CD4-positive, alpha-beta T cell treated with Interleukin-2 at 100 ng/mL for 4 hours (primary cell): Measurements from ENCODE around the gene GMNC.
"Not testable (repeated sequence)": the region's sequence is repeated elsewhere in the genome, so short reads cannot be mapped to it uniquely, and the experiment has no call there.

ENCODE experiments used
- DNase-seq: peaks from one replicate; pipeline ENCODE4 v3.0.0-alpha.2; 2020; ENCODE audit warnings: low spot score

The GMNC gene, protein sequence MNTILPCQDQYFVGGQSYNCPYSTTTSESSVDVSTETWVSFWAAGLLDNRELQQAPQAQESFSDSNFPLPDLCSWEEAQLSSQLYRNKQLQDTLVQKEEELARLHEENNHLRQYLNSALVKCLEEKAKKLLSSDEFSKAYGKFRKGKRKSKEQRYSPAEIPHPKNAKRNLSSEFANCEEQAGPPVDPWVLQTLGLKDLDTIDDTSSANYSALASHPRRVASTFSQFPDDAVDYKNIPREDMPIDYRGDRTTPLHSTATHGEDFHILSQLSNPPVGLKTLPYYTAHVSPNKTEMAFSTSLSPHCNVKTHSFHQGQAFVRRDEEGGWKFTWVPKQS

DNA sequence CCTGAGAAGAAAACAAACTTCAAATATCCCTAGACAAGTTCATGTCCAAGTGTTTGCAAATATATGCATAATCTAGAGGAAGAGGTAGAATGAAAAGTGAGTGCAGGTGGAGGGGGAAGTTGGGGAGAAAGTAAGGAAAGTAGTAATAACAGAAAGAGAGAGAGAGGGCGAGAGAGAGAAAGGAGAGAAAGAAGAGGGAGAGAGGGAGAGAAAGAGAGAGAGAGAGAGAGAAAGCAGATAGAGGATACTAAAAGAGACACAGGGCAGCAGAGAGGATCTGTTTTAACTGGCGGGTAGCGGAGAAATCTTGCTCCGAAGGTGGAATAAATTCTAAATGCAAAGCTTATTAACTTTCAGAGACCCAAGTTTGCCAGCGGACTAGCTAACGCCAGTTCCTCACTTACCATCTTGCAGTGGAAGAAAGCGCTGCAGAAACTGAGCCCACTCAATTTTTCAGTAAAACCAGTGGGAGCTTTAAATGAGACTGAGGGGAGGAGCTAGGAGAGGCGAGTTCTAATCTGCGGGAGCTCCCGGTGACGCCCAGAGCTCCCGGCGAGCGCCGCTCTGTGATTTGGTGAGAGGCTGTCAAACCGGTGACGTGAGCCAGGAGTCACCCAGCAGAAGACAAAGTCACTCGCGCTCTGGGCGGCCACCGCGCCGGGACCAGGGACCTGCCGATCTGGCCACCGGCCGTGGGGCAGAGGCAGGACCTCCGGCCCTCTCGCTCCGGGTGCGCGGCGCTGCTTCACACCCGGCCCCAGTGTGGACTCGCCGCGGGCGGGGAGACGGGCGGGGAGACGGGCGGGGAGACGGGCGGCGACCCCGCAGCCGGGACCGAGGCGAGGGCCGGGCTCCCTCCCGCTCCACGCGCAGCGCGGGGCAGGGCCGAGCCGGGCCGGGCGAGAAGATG is at the start of gene GMNC:
Gene GMNC, minus strand, starts transcription at position 486 of the 910 bp plus-strand sequence. Its CDS starts 79 bp downstream, at position 407.
- peak; percentile 2 for DNase-seq

DNA sequence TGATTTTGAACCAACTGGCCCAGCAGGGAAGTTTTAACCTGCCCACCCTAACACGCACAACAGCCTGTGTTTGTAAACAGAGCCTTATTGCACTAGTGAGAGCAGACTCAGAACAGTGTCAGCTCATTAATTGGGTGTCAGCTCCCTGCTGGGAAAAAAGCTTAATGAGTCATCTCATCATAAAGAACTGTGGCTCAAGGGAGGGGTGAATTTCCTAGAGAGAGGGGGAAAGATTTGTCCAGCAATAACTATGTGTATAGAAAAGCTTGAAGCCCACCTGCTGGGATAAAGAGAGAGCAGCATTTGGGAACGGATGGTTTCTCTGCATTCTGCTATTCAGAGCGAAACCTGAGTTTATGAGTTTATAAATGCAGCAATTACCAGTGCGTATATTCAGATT is 48.9 kb upstream of the GMNC start:
- DNase-seq, result no peak

DNA sequence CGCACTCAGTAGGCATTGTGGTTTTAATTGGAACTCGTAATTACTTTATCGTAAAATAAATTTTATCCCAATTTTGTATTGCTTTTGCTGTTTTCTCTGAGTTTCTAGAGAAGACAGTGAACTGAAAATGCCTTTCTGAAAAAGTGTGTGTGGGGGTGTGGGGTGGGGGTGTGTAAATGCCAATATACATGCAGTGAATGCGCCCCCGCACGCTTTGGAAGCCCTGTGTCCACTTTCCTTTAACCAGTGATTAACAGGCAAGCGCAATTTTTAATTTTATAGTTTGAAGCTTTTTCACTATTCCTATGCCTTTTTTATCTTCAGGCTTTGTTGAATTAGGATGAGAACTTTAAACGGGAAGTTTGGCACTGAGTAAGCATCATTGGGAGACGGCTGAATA is 47.4 kb upstream of the GMNC start:
- no peak for DNase-seq

DNA sequence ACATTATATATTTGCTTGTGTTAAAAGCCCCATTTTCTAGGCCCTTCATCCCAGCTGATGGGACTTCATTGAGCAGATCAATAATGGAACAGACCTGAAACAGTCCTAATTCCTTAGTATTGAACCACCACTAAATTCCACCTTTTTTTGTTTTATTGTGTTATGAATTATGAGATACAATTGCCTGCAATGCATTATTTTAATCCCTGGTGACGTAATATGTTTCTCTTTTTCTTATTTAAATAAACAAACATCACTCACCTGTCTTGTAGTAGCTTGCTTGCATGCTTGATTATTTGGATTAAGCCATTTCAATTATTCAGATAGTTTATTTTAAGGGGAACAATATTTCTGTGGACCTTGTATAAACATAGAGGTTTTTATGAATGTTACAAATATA is 40.7 kb upstream of the GMNC start:
- DNase-seq, result no peak

DNA sequence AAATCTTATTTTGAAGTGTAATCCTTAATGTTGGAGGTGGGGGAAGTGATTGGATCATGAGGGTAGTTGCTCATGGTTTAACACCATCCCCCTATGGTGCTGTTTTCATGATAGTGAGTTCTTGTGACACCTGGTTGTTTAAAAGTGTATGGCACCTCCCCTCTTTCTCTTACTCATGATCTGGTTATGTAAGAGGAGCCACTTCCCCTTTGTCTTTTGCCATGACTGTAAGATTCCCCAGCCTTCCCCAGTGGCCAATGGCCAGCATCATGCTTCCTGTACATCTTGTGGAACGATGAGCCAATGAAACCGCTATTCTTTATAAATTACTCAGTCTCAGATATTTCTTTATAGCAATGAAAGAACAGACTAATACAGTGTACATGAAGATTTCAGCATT is 39.8 kb upstream of the GMNC start:
- no peak for DNase-seq

DNA sequence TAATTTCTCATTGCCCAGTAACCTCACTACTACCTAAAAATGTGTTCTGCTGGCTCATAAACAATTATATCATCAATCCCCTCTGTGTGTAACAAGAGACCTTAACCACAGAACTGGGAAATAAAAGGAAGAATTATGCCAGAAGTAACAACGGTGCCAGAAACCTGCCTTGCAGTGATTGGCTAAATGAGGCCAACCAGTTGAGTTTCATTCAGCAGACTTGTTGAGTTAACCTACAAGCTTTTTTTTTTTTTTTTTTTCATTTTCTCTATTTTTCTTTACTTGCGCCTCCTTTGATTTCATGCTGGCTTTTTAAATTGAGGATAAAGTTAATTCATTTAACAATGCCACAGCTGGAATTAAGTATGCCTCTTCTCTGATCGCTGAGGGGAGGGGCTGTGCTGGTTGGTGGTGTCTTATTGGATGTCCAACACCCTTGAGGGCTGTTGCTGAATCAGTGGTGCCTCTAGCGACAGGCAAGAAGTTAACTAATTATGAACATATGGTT is 30.0 kb upstream of the GMNC start:
- DNase-seq, result no peak

DNA sequence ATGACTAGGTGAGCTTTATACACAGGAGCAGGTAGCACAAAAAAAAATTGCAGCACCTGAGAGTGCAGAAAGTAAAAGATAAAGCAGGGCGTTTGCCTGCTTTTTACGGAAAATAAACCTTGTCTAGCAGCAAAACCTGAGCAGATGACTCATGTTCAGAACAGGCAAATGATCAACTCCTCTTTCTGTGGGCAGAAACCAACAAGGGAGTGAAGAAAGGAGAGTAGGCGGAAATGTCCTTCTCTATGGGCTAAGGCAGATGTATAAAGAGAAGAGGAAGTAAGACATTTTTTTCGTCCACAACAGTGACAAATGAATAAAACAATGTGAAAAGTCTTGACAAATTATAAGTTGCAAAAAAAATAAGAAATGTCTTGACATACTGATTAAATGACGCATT is 24.5 kb upstream of the GMNC start:
- DNase-seq, result no peak

DNA sequence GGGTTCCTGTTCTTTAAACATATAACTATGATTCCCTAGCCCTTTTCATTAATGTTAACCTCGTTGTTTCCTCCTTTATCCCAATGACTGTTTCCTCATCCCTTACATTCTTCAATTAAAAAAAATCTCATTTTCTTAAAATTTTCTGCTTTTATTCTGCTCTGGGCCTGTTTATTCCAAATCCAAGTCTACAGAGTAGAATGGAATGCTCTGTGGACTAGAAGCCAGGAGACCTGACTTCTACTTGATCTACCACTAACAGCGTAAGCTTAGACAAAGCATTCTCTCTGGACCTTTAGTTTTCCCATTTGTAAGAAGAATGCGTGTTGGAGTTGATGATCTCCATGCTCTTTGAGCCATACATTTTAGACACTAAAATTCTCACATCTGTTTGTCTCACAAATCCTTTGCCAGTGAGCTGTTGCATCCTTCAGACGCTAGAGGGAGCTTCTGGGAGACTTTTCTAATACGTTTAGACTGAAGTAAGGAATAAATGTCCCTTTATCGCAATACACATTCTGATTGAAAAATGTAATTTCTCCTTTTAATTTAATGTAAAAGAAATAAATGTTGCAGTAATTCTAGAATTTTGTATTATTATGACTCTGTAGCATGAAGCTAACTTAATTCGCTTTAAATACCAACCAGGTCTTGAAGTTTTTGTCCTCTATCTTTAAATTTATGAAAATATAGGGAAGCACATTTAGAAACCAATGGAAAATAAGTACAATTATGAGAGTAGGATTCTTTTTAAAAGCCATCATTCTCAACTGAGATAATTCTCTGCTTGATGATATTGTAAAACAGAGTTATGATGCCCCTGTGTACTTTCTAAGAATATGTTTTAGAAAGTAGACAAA is 21.7 kb upstream of the GMNC start:
- peak; percentile 44 for DNase-seq

DNA sequence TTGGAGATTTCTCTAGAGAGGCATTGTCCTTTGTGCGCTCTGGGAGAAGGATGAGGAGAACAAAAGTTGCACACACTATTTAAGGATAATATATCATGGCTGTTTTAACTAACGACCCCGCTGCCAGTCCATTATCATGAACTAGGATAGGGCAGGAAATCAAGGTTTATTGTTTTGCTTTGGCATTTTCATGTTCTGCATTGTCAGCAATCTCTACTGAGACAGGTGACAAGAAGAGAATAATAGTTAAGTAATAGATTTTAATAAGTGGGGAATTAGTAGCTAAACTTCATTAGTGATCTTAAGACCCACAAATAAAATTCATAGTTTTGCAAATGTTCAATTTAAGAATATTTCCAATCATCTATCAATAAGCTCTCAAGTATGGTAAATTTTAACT is 20.6 kb upstream of the GMNC start:
- no peak for DNase-seq

DNA sequence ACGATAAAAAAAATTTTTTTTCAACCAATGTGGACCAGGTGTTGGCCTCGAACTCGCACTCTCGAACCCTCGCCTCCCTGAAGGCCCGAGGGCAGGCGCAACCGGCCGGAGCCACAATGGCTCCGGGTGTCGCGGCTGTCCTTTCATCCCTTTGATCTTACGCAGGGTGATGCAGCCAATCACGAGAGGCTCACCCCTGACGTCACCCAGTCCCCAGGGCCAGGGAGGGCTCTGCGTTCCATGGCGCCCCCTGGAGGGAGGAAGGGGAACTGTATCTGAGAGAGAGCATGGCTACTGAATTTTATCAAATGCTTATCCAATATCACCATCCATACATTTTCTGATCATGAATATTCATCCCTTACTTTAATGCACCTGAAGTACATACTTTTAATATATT is 15.4 kb upstream of the GMNC start:
- DNase-seq, result no peak

DNA sequence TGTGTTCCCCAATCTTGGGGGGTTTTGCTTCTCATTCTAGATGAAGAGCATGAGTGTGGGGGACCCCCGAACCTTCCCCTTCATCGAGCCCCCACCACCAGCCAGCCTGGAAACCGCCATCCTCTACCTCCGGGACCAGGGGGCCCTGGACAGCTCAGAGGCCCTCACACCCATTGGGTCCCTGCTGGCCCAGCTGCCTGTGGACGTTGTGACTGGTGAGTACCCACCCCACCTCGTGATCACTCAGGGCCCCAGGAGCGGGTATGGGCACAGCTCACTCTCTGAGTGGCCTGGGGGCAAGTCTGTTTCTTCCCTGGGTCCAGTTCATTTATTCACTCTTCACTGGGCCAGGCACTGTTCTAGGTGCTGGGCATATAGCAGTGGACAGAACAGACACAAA is 13.9 kb upstream of the GMNC start:
- not testable (repeated sequence) for DNase-seq

DNA sequence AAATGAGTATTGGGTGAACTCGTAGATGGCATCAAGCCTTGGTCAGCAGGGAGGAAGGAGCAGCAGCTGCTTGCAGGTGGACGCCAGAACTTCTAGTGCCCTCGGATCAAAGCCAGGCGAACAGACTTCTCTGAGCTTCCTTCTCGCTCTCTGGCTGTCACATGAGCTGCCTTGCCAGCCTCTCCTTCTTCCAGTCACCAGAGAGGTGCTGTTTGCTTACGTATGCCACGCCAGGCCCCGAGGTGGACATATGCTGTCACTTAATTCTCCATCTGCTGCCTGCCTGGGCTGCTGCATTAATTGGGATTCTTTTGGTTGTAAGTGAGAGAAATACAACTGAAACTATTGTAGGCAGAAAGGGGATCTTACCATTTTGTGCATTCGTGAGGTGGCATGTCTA is 12.6 kb upstream of the GMNC start:
- DNase-seq, result not testable (repeated sequence)

DNA sequence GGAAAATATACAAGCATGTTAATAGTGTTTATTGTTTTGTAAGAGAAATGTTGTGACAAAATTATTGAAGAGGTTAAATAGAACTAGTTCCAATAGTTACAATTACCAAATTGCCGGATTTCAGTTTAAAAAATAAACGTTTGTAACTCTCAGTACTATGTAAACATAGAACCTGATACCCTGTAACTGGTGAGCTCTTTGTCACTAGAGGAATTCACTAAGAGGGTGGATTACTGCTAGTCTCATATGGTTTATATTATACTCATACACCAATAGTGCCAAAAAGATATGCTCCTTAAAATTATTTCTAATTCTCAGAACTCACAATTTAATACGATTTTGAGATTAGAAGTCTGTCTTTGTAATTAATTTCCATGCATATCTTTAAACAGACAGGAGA is 7.6 kb upstream of the GMNC start:
- DNase-seq, result no peak

DNA sequence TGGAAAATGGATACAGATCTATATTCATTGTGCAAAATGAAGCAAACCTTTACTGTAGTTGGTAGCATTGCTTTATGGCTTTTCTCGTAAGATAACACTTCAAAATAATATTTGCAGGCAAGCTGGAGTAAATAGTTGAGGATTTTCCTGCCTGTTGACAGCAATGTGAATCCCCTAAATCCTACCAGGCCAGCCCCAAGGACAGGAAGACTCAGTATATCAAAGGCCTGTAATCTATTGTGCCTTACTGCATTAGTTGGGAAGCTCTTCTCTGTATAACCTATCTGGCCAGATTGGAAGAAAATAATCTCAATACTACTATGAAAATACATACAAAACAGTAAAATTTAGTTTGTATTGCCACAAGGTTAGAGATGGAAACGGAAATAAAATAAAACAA is 4.6 kb upstream of the GMNC start:
- no peak for DNase-seq

DNA sequence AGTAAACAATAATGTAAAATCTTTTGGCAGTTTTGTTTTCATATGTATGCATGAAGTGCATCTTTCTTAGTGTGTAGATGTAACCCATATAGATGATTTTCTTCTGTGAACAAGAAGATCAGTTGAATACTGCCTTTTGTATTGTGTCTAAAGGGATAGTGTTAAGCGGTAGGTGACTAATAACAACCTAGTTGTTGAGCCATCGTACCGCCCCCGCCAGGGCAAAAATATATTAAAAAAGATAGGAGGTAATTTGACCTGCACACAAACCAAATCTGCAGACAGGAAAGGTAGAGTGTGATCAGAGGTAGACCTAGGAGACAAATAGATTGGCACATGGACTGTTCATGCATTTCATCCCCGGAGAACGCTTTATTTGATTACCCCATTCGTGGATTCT is 3.3 kb upstream of the GMNC start:
- no peak for DNase-seq

DNA sequence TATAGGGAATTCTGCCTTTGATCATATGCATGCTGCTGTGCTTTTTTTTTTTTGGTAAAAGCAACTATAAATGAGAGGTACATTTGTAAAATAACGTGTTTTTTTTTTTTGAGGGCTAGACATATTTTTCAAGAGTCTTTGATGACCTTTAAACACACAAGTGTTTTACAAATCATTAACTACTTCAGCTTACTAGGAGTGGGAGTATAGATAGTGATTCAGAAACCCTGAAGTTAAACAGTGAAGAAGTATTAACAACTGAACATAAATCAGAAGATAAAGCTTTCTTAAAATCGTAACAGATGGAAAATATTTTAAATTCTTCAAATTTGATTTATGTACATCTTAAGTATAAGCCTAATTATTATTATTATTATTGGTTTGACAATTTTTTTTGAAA is 2.9 kb upstream of the GMNC start:
- DNase-seq, result no peak

DNA sequence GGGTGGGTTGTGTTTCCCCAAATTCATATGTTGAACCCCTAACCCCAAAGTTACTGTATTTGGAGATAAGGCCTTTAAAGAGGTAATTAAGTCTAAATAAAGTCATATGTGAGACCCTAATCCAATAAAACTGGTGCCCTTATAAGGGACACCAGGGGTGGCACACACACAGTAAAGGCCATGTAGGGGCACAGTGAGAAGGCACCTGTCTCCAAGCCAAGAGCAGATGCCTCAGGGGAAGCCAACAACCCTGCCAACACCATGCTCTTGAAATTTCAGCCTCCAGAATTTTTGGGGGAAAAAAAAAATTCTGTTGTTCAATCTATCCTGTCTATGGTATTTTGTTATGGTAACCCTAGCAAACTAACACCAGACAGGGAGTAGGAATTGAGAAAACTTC is 1.5 kb upstream of the GMNC start:
- no peak for DNase-seq

DNA sequence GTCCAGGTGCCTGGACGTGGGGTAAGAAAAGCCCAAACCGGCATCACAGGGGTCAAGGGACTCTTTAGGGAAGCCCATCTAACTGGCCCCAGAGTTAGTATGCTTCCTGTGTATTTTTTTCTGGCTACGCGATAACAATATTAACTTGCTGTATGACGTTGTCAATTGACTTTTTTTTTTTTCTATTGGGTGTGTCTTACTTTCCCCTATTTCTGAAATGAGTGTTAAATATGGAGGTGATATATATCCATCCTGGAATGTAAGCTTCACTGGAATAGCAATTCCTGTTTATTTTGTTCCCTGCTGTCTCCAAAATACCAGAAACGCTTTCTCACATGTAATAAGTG is 598 bp upstream of the GMNC start:
- no peak for DNase-seq

DNA sequence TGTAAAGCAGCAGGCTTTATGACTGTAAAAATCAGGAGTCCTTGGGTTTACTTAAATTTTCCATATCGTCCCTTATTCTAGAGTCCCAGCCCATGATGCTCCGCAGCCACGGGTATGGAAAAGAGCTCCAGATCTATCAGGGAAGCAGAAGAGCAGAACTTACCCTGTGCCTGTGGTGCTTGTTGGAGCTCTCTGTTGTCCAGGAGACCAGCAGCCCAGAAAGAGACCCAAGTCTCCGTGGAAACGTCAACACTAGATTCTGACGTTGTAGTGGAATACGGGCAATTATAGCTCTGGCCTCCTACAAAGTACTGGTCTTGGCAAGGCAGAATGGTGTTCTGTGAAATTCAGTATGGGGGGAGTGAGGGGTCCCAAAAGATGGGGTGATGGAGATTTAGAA is 2.0 kb downstream of the GMNC start:
- no peak for DNase-seq

DNA sequence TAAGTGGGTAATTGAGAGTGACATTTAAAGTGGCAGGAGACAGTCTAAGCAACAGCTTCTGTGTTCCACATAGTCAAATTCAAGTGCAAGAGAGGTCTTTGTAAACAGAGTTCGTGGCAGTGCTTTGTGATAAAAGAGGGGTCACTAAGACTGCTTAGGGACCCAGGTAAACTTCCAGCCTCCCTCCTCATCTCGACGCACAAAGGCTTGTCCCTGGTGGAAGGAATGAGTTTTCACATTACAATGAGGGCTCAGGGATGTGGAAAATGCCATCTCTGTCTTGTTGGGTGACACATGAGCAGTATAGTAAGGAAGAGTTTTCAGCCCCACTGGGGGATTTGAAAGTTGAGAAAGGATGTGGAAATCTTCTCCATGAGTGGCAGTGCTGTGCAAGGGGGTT is 7.3 kb downstream of the GMNC start:
- no peak for DNase-seq

DNA sequence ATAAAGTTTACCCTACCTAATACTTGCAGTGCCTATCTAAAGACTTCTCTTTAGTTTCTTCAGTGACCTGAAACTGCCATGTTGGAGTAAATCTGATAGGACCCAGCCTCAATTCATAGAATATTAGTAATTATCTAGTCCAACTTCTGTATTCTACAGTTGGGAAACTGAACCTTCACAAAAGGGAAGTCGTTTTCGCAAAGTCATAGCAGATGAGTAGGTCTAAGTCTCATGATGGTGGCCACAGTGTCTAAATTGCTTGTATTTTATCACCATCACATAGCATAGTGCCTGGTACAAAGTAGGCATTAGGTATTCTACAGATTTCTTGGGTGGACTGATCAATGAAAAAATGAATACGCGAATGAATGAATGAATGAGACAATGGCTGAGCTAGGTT is 8.4 kb downstream of the GMNC start:
- DNase-seq, result no peak

DNA sequence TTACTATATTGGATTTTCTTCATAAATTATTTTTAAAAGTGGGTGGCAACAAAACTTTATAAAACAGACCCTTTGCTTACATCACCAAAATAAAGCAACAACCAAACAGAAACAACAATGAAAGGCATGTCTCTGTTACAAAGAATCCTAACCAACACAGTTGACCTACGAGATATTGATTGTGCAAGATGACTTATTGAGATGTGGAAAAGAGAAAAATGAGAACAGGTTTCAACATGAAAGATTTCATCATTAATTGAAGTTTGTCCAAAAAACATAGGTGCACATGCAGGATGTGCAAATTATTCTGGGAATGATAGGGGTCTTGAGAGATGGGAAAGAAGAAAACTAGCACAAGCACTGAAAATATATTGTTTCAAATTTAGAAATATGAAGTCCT is 9.0 kb downstream of the GMNC start:
- DNase-seq, result no peak
